HepG2 (cell line): ENCODE data around the gene TBC1D22A. TPM values are rescaled to one million over a fixed set of nuclear protein-coding genes. Genes with fewer than 3 reads are reported as not detected.
A peak's percentile ranks its signal among the peaks of the same experiment; 100 is the strongest.

ENCODE experiments used
- AKAP8 ChIP-seq: sonication (generic); formaldehyde crosslinking; IDR thresholded peaks from 2 replicates; pipeline ENCODE4 v1.5.1; 2020; ENCODE audit warnings: mild to moderate bottlenecking, missing genetic modification reagents
- CREB1 ChIP-seq, 2 experiments: fragments of 450-650 bp in 1 of 2; IDR thresholded peaks; 2 replicates each; pipeline ENCODE4 v1.6.1; 2016 to 2017; ENCODE audit warnings: control low read depth in 1 of 2, mild to moderate bottlenecking in 1 of 2, missing compliant biosample characterization in 1 of 2, missing genetic modification characterization in 1 of 2
- DZIP1 ChIP-seq: sonication (generic); formaldehyde crosslinking; IDR thresholded peaks from 2 replicates; pipeline ENCODE4 v1.5.0; 2020; ENCODE audit warnings: mild to moderate bottlenecking, missing genetic modification reagents
- GATAD2A ChIP-seq: IDR thresholded peaks from 2 replicates; pipeline ENCODE4 v1.6.1; 2016
- LRRFIP1 ChIP-seq: sonication (generic); formaldehyde crosslinking; conservative IDR thresholded peaks from 2 replicates; pipeline ENCODE4 v1.4.0; 2020; ENCODE audit warnings: missing genetic modification reagents
- NFYC ChIP-seq: IDR thresholded peaks from 2 replicates; pipeline ENCODE4 v1.6.1; 2016; ENCODE audit warnings: missing genetic modification reagents, missing compliant biosample characterization
- PITX1 ChIP-seq: sonication (generic); formaldehyde crosslinking; IDR thresholded peaks from 2 replicates; pipeline ENCODE4 v1.5.1; 2020; ENCODE audit warnings: mild to moderate bottlenecking, missing genetic modification reagents
- PLSCR1 ChIP-seq: sonication (generic); formaldehyde crosslinking; IDR thresholded peaks from 2 replicates; pipeline ENCODE4 v1.5.0; 2020; ENCODE audit warnings: missing genetic modification reagents, mild to moderate bottlenecking, borderline replicate concordance
- RBFOX2 ChIP-seq: fragments of 200-400 bp; formaldehyde crosslinking; IDR thresholded peaks from 2 replicates; pipeline ENCODE4 v1.6.1; 2017; ENCODE audit warnings: low read depth, mild to moderate bottlenecking, low read length
- ZBTB2 ChIP-seq: sonication (generic); formaldehyde crosslinking; IDR thresholded peaks from 2 replicates; pipeline ENCODE4 v1.8.0; 2022; ENCODE audit warnings: low read depth, missing genetic modification reagents
- ZBTB42 ChIP-seq: sonication (generic); formaldehyde crosslinking; IDR thresholded peaks from 2 replicates; pipeline ENCODE4 v1.5.0; 2020; ENCODE audit warnings: mild to moderate bottlenecking, missing genetic modification reagents
- ZFP91 ChIP-seq: sonication (generic); formaldehyde crosslinking; IDR thresholded peaks from 2 replicates; pipeline ENCODE4 v1.9.0; 2022; ENCODE audit warnings: missing genetic modification reagents, mild to moderate bottlenecking, borderline replicate concordance
- ZNF552 ChIP-seq: sonication (generic); formaldehyde crosslinking; IDR thresholded peaks from 2 replicates; pipeline ENCODE4 v1.9.0; 2022; ENCODE audit warnings: missing genetic modification reagents, mild to moderate bottlenecking, borderline replicate concordance
- polyA plus RNA-seq, 8 experiments: library from polyadenylated mRNA; depleted of rRNA in 3 of 8; stranded (reverse) in 7 of 8; unstranded in 1 of 8; fragments of >200 nt; fragmentation: Illumina TruSeq in 4 of 8; extraction: Trizol in 4 of 8; gene quantifications; 2 replicates each; pipeline versions ENCODE4 v1.2.1 to v1.2.3, GENCODE V29; 2011 to 2016; ENCODE audit warnings: low read depth in 4 of 8, missing spikeins in 1 of 8, mixed read lengths in 1 of 8; ENCODE audit not compliant: insufficient read depth in 1 of 8
- total RNA-seq, 5 experiments: library from RNA; depleted of rRNA; stranded (reverse); fragments of >200 nt; fragmentation: Illumina TruSeq; extraction: Trizol; gene quantifications; 2 replicates each; pipeline ENCODE4 v1.2.3, GENCODE V29; 2016; ENCODE audit warnings: low read depth in 1 of 5

TBC1D22A gene
- total and polyA plus RNA-seq, 2 of the 13 experiments (the other 11 are each of a cell fraction or from before 2014, with no cell fraction given) = 17.3 to 18.0 TPM

- TF ChIP-seq AKAP8 (CRISPR knock-in tag) (peak; percentile 46; the same call in 1 of the 2 replicates), CREB1 (IDR thresholded peaks at IDR 0.05) (peak; percentile 80), CREB1 (CRISPR knock-in tag; IDR thresholded peaks at IDR 0.05) (peak; percentile 47; the same call in 1 of the 2 replicates), ZBTB42 (CRISPR knock-in tag) (0 out of 2 replicates have a peak, but pooled peaks have one; percentile 62), ZBTB2 (CRISPR knock-in tag) (peak; percentile 66), PLSCR1 (CRISPR knock-in tag) (no peak), ZNF552 (CRISPR knock-in tag) (0 out of 2 replicates have a peak, but pooled peaks have one; percentile 26), GATAD2A (CRISPR knock-in tag) (peak; percentile 77; the same call in 1 of the 2 replicates), NFYC (peak; percentile 30; the same call in 1 of the 2 replicates), ZFP91 (CRISPR knock-in tag) (peak; percentile 76; the same call in 1 of the 2 replicates), PITX1 (CRISPR knock-in tag) (0 out of 2 replicates have a peak, but pooled peaks have one; percentile 11), RBFOX2 (peak; percentile 42; the same call in 1 of the 2 replicates), LRRFIP1 (CRISPR knock-in tag) (no peak), DZIP1 (CRISPR knock-in tag) (no peak; the same call in 1 of the 2 replicates)
These were observed 8.2 kb upstream of the TBC1D22A start (continued) for GRCh38 chr22:46754110-46754799.
